Sigmoid colon (tissue), 7 donors: ENCODE measurements around the gene DOLPP1. TPM values are rescaled to one million over a fixed set of nuclear protein-coding genes. Genes with fewer than 3 reads are reported as not detected.

Experiments used
- DNase-seq: peaks from one replicate; pipeline ENCODE4 v3.0.0-alpha.2; 2019
- H3K27ac ChIP-seq, 4 donors: fragments of 200-600 bp; sonication (generic); one replicate each; pipeline ENCODE4 v1.5.1; 2016 to 2019; ENCODE audit warnings: mild to moderate bottlenecking in 1 of 4
- H3K27me3 ChIP-seq, 3 donors: fragments of 200-600 bp; sonication (generic); one replicate each; pipeline ENCODE4 v1.5.1; 2019; ENCODE audit warnings: mild to moderate bottlenecking in 1 of 3
- H3K36me3 ChIP-seq, 4 donors: fragments of 200-600 bp; sonication (generic); one replicate each; pipeline ENCODE4 v1.5.1; 2016 to 2019
- H3K4me1 ChIP-seq, 4 donors: fragments of 200-600 bp; sonication (generic); one replicate each; pipeline ENCODE4 v1.5.1; 2017 to 2019
- H3K4me3 ChIP-seq, 4 donors: fragments of 200-600 bp; sonication (generic); one replicate each; pipeline ENCODE4 v1.5.1; 2017 to 2019; ENCODE audit warnings: mild to moderate bottlenecking in 2 of 4, moderate library complexity in 1 of 4
- H3K9me3 ChIP-seq, 4 donors: fragments of 200-600 bp in 3 of 4; sonication (generic) in 3 of 4; one replicate each; pipeline versions ENCODE4 v1.5.1 to v1.6.1; 2013 to 2019
- CTCF ChIP-seq, 4 experiments: fragments of 450-650 bp in 3 of 4; fragments of 200-600 bp in 1 of 4; IDR thresholded peaks; one replicate each; pipeline ENCODE4 v1.5.1; 2016 to 2019; ENCODE audit warnings: antibody characterized with exemption in 4 of 4, mild to moderate bottlenecking in 3 of 4, moderate library complexity in 2 of 4
- EP300 ChIP-seq, 4 donors: sonication (generic); formaldehyde crosslinking; IDR thresholded peaks; one replicate each; pipeline ENCODE4 v1.6.1; 2017; ENCODE audit warnings: antibody characterized with exemption in 4 of 4
- POLR2A ChIP-seq, 2 donors: fragments of 450-650 bp; IDR thresholded peaks; one replicate each; pipeline ENCODE4 v1.6.1; 2016; ENCODE audit warnings: antibody characterized with exemption in 2 of 2, mild to moderate bottlenecking in 2 of 2, moderate library complexity in 2 of 2
- POLR2AphosphoS5 ChIP-seq, 4 donors: sonication (generic); formaldehyde crosslinking; IDR thresholded peaks; one replicate each; pipeline ENCODE4 v1.6.1; 2017; ENCODE audit warnings: antibody characterized with exemption in 4 of 4
- WGBS, 2 donors: extraction: QIAGEN DNeasy Blood & Tissue Kit; methylation state at CpG; one replicate each; pipeline ENCODE4 v1.1.7; 2013; 5-methylcytosine and 5-hydroxymethylcytosine counted together
- intact Hi-C: fragments of 100-400 bp; cut with DNase I; formaldehyde crosslinking; loops from one replicate; pipeline ENCODE4 v1.15.1; 2023
- polyA plus RNA-seq, 3 donors: library from polyadenylated mRNA; stranded (reverse); fragments of 200-250 nt; gene quantifications; one replicate each; pipeline ENCODE4 v1.2.3, GENCODE V29; 2013
- total RNA-seq, 4 donors: library from RNA; depleted of rRNA; stranded (reverse); fragments of >200 nt; gene quantifications; one replicate each; pipeline ENCODE4 v1.1.0, GENCODE V29; 2016
- donor health status: healthy with polysubstance abuse.
- donor health status: Bipolar disorder and iron deficiency.
- donor health status: healthy.

Gene DOLPP1
- total and polyA plus RNA-seq, 7 donors, result 2.3 to 39.4 (median 4.3) TPM

- H3K36me3 ChIP-seq, result peaks cover 0 to 66% (median 17%) of the 10 kb centered on the region in 4 donors
- DNase-seq, result no peak
- TF ChIP-seq POLR2A (IDR thresholded peaks at IDR 0.05) (no peak), CTCF (IDR thresholded peaks at IDR 0.05) (no peak), POLR2AphosphoS5 (IDR thresholded peaks at IDR 0.05) (no peak), EP300 (IDR thresholded peaks at IDR 0.05) (no peak)
- H3K27ac ChIP-seq, result no peak overlapping the region
- WGBS, 2 donors, result 93 to 94% methylated on average over 7 of the region's 7 CpGs
- no peaks in the 10 kb centered on the region for H3K4me1 ChIP-seq
- H3K9me3 ChIP-seq, result no peaks in the 10 kb centered on the region
- intact Hi-C loops, result no loop called here
- no peaks in the 10 kb centered on the region for H3K27me3 ChIP-seq
- no peak overlapping the region for H3K4me3 ChIP-seq
These were observed 20.4 kb downstream of the DOLPP1 start for GRCh38 chr9:129101279-129101678.

GRCh38 chr9:129102095-129102525, 21.2 kb downstream of the DOLPP1 start:
- Histone ChIP-seq H3K36me3 (peaks cover 0 to 66% (median 18%) of the 10 kb centered on the region in 4 donors), H3K4me3 (no peak overlapping the region), H3K9me3 (no peaks in the 10 kb centered on the region), H3K4me1 (no peaks in the 10 kb centered on the region), H3K27ac (no peak overlapping the region), H3K27me3 (no peaks in the 10 kb centered on the region)
- intact Hi-C loops, result no loop called here
- no peak for DNase-seq
- TF ChIP-seq POLR2A (IDR thresholded peaks at IDR 0.05) (no peak), CTCF (IDR thresholded peaks at IDR 0.05) (no peak)
- 89 to 93% methylated on average over 13 of the region's 13 CpGs for WGBS, 2 donors

GRCh38 chr9:129102791-129103594, 22.1 kb downstream of the DOLPP1 start:
- TF ChIP-seq POLR2AphosphoS5 (IDR thresholded peaks at IDR 0.05) (no peak), CTCF (IDR thresholded peaks at IDR 0.05) (peak in 2 of 4 experiments; percentile 31 to 32)
- WGBS, 2 donors, result 40 to 63% methylated on average over 14 of the region's 14 CpGs
- H3K36me3 ChIP-seq, result peaks cover 0 to 66% (median 18%) of the 10 kb centered on the region in 4 donors
- H3K27me3 ChIP-seq, result no peaks in the 10 kb centered on the region
- DNase-seq, result no peak
- intact Hi-C loops, result no loop called here
- no peaks in the 10 kb centered on the region for H3K9me3 ChIP-seq
- H3K27ac ChIP-seq, result no peak overlapping the region
- H3K4me1 ChIP-seq, result no peaks in the 10 kb centered on the region
- no peak overlapping the region for H3K4me3 ChIP-seq

- DNase-seq, result no peak
- H3K27me3 ChIP-seq, result no peaks in the 10 kb centered on the region
- intact Hi-C loops, result no loop called here
- TF ChIP-seq CTCF (IDR thresholded peaks at IDR 0.05) (no peak), POLR2AphosphoS5 (IDR thresholded peaks at IDR 0.05) (no peak), POLR2A (IDR thresholded peaks at IDR 0.05) (no peak), EP300 (IDR thresholded peaks at IDR 0.05) (no peak)
- H3K4me1 ChIP-seq, result peaks cover 0 to 6% (median 3%) of the 10 kb centered on the region in 4 donors
- peaks cover 0 to 64% (median 14%) of the 10 kb centered on the region in 4 donors for H3K36me3 ChIP-seq
- WGBS, 2 donors, result 74 to 86% methylated on average over 4 of the region's 4 CpGs
- H3K27ac ChIP-seq, result no peak overlapping the region
- H3K9me3 ChIP-seq, result no peaks in the 10 kb centered on the region
- no peak overlapping the region for H3K4me3 ChIP-seq
These were observed 22.7 kb downstream of the DOLPP1 start for GRCh38 chr9:129103595-129103965.
